HEK293 (cell line): Measurements from ENCODE around the gene KIF4B.

ENCODE experiments used
- CTCF ChIA-PET: fragments of 350-600 bp; formaldehyde crosslinking; extraction: SDS; loops from one replicate; lab custom pipeline; 2021; ENCODE audit warnings: antibody characterized with exemption; lab: Yijun Ruan, JAX
- POLR2A ChIA-PET: fragments of 300-600 bp; formaldehyde crosslinking; extraction: SDS; loops from one replicate; lab custom pipeline; 2020; ENCODE audit warnings: antibody characterized with exemption, inconsistent platforms; lab: Yijun Ruan, JAX
- H3K27ac ChIP-seq: fragments of 200-500 bp; sonication (Bioruptor generic); 2 replicates; pipeline ENCODE4 v1.5.1; 2014; ENCODE audit warnings: low read depth, low read length, control low read depth, inconsistent platforms; ENCODE audit errors: extremely low read depth
- H3K36me3 ChIP-seq, 2 experiments: fragments of 200-500 bp in 1 of 2; sonication (Bioruptor generic) in 1 of 2; 1 replicate in 1 of 2; 2 replicates in 1 of 2; pipeline ENCODE4 v1.5.1; 2014 to 2017; ENCODE audit warnings: inconsistent platforms in 2 of 2, low read length in 2 of 2; ENCODE audit not compliant: control insufficient read depth in 2 of 2, insufficient read depth in 1 of 2
- H3K4me1 ChIP-seq: fragments of 200-500 bp; sonication (Bioruptor generic); 2 replicates; pipeline ENCODE4 v1.5.1; 2014; ENCODE audit warnings: mild to moderate bottlenecking, low read length, inconsistent platforms; ENCODE audit not compliant: control insufficient read depth, insufficient read depth
- H3K4me3 ChIP-seq: 2 replicates; pipeline ENCODE4 v1.5.1; 2011; ENCODE audit warnings: low read depth, mild to moderate bottlenecking, control low read depth, low read length, moderate library complexity
- H3K9me3 ChIP-seq: fragments of 200-500 bp; sonication (Bioruptor generic); 2 replicates; pipeline ENCODE4 v1.5.1; 2014; ENCODE audit warnings: low read depth, low read length, inconsistent platforms; ENCODE audit not compliant: control insufficient read depth, insufficient read depth
- GLI4 ChIP-seq: fragments of 450-650 bp; formaldehyde crosslinking; IDR thresholded peaks from 2 replicates; pipeline ENCODE4 v1.5.1; 2016; ENCODE audit warnings: missing biosample characterization, missing genetic modification characterization
- GLIS2 ChIP-seq: fragments of 450-650 bp; formaldehyde crosslinking; IDR thresholded peaks from 2 replicates; pipeline ENCODE4 v1.5.1; 2016; ENCODE audit warnings: missing biosample characterization, missing genetic modification characterization
- KLF1 ChIP-seq: fragments of 450-650 bp; formaldehyde crosslinking; IDR thresholded peaks from 2 replicates; pipeline ENCODE4 v1.5.1; 2016; ENCODE audit warnings: missing biosample characterization, missing genetic modification characterization
- MEIS1 ChIP-seq: sonication (generic); formaldehyde crosslinking; IDR thresholded peaks from 2 replicates; pipeline ENCODE4 v1.8.1; 2022; ENCODE audit warnings: missing genetic modification reagents, mild to moderate bottlenecking, borderline replicate concordance
- OVOL3 ChIP-seq: fragments of 450-650 bp; formaldehyde crosslinking; IDR thresholded peaks from 2 replicates; pipeline ENCODE4 v1.5.1; 2016; ENCODE audit warnings: missing biosample characterization, missing genetic modification characterization
- SCRT2 ChIP-seq: fragments of 450-650 bp; formaldehyde crosslinking; IDR thresholded peaks from 2 replicates; pipeline ENCODE4 v1.5.1; 2016; ENCODE audit warnings: missing biosample characterization, missing genetic modification characterization
- ZBTB7A ChIP-seq: fragments of 450-650 bp; formaldehyde crosslinking; IDR thresholded peaks from 2 replicates; pipeline ENCODE4 v1.5.1; 2016; ENCODE audit warnings: low read depth, missing biosample characterization, missing genetic modification characterization
- ZFHX2 ChIP-seq: fragments of 450-650 bp; formaldehyde crosslinking; conservative IDR thresholded peaks from 2 replicates; pipeline ENCODE4 v1.5.1; 2016; ENCODE audit warnings: missing biosample characterization, missing genetic modification characterization
- ZNF248 ChIP-seq: fragments of 450-650 bp; formaldehyde crosslinking; IDR thresholded peaks from 2 replicates; pipeline ENCODE4 v1.5.1; 2017; ENCODE audit warnings: missing biosample characterization, missing genetic modification characterization
- ZNF37A ChIP-seq: fragments of 450-650 bp; IDR thresholded peaks from 2 replicates; pipeline ENCODE4 v1.5.1; 2018; ENCODE audit warnings: missing biosample characterization, missing genetic modification characterization
- ZNF510 ChIP-seq: fragments of 450-650 bp; formaldehyde crosslinking; IDR thresholded peaks from 2 replicates; pipeline ENCODE4 v1.5.1; 2018; ENCODE audit warnings: mild to moderate bottlenecking, missing genetic modification characterization, missing biosample characterization; ENCODE audit not compliant: insufficient replicate concordance
- ZNF777 ChIP-seq: fragments of 450-650 bp; formaldehyde crosslinking; IDR thresholded peaks from 2 replicates; pipeline ENCODE4 v1.5.1; 2017; ENCODE audit warnings: missing biosample characterization, missing genetic modification characterization, borderline replicate concordance
- TF ChIP-seq, protein P1 (sequence below): fragments of 450-650 bp; formaldehyde crosslinking; IDR thresholded peaks from 2 replicates; pipeline ENCODE4 v1.5.1; 2016; ENCODE audit warnings: missing biosample characterization, missing genetic modification characterization
- TF ChIP-seq, protein P2 (sequence below): fragments of 450-650 bp; formaldehyde crosslinking; conservative IDR thresholded peaks from 2 replicates; pipeline ENCODE4 v1.5.1; 2016; ENCODE audit warnings: low read depth, missing biosample characterization, missing genetic modification characterization
- TF ChIP-seq, protein P3 (sequence below): fragments of 450-650 bp; formaldehyde crosslinking; IDR thresholded peaks from 2 replicates; pipeline ENCODE4 v1.5.1; 2016; ENCODE audit warnings: missing biosample characterization, missing genetic modification characterization
- TF ChIP-seq, protein P4 (sequence below): fragments of 450-650 bp; IDR thresholded peaks from 2 replicates; pipeline ENCODE4 v1.5.1; 2018; ENCODE audit warnings: missing biosample characterization, missing genetic modification characterization
- TF ChIP-seq, protein P5 (sequence below): fragments of 450-650 bp; formaldehyde crosslinking; IDR thresholded peaks from 2 replicates; pipeline ENCODE4 v1.5.1; 2016; ENCODE audit warnings: missing biosample characterization, missing genetic modification characterization

KIF4B gene

DNA sequence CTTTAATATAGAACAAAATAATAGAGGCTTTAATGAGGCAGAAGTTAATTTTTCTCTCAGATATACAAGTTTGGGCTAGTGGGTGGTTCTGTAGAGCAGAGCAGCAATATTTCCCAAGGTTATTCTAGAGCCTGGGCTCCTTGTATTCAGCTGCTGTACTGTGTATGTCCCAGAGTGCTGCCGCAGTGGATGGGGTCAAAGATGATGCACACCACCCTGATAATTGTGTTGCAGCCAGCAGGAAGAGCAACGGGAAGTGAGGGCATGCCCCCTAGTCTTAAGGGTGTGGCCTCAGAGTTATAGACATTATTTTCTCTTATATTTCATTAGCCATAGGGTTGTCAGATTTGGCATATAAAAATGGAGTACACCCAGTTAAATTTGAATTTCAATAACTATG lies 23.9 kb upstream of the KIF4B start (continued):
- TF ChIP-seq, protein P1, sequence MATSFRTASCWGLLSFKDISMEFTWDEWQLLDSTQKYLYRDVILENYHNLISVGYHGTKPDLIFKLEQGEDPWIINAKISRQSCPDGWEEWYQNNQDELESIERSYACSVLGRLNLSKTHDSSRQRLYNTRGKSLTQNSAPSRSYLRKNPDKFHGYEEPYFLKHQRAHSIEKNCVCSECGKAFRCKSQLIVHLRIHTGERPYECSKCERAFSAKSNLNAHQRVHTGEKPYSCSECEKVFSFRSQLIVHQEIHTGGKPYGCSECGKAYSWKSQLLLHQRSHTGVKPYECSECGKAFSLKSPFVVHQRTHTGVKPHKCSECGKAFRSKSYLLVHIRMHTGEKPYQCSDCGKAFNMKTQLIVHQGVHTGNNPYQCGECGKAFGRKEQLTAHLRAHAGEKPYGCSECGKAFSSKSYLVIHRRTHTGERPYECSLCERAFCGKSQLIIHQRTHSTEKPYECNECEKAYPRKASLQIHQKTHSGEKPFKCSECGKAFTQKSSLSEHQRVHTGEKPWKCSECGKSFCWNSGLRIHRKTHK (tag by site-specific recombination), result no peak
- no peak for TF ChIP-seq KLF1 (tag by site-specific recombination)
- no peak for TF ChIP-seq ZNF510 (tag by site-specific recombination)
- TF ChIP-seq ZFHX2 (tag by site-specific recombination), result no peak
- no peak for TF ChIP-seq ZNF777 (tag by site-specific recombination)
- TF ChIP-seq SCRT2 (tag by site-specific recombination), result no peak
- TF ChIP-seq GLI4 (tag by site-specific recombination), result no peak
- no peak for TF ChIP-seq OVOL3 (tag by site-specific recombination)
- TF ChIP-seq, protein P2, sequence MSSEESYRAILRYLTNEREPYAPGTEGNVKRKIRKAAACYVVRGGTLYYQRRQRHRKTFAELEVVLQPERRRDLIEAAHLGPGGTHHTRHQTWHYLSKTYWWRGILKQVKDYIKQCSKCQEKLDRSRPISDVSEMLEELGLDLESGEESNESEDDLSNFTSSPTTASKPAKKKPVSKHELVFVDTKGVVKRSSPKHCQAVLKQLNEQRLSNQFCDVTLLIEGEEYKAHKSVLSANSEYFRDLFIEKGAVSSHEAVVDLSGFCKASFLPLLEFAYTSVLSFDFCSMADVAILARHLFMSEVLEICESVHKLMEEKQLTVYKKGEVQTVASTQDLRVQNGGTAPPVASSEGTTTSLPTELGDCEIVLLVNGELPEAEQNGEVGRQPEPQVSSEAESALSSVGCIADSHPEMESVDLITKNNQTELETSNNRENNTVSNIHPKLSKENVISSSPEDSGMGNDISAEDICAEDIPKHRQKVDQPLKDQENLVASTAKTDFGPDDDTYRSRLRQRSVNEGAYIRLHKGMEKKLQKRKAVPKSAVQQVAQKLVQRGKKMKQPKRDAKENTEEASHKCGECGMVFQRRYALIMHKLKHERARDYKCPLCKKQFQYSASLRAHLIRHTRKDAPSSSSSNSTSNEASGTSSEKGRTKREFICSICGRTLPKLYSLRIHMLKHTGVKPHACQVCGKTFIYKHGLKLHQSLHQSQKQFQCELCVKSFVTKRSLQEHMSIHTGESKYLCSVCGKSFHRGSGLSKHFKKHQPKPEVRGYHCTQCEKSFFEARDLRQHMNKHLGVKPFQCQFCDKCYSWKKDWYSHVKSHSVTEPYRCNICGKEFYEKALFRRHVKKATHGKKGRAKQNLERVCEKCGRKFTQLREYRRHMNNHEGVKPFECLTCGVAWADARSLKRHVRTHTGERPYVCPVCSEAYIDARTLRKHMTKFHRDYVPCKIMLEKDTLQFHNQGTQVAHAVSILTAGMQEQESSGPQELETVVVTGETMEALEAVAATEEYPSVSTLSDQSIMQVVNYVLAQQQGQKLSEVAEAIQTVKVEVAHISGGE (tag by site-specific recombination), result no peak
- no peak for TF ChIP-seq GLIS2 (tag by site-specific recombination)
- no peak for TF ChIP-seq ZBTB7A (tag by site-specific recombination)
- TF ChIP-seq, all 188 proteins: peak for 0

DNA sequence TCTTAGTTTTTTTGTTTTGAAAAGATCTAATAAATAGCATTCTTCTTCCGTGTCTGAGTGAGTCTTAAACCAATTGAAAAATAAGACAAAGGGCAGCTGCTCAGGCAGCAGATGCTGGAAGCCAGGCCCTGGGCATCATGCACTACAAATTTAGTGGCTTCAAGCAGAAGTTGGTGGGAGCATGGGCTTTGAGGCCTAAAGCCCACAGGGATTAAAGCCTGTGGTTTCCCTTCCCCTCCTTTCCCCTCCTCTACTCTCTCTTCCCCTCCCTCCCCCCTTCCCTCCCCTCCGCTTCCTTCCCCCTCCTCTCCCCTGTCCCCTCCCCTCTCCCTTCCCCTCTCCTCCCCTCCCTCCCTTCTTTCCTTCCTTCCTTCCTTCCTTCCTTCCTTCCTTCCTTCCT lies 20.1 kb upstream of the KIF4B start:
- Histone ChIP-seq H3K36me3 (no peaks in the 10 kb centered on the region), H3K4me1 (no peaks in the 10 kb centered on the region), H3K9me3 (no peaks in the 10 kb centered on the region), H3K4me3 (no peak overlapping the region), H3K27ac (no peak overlapping the region)
- CTCF ChIA-PET, result interaction anchor here (0.6 kb wide), 1 partner anchor 354 kb away, joined by 3 read pairs; no protein-coding TSS in a partner anchor
- TF ChIP-seq, protein P3, sequence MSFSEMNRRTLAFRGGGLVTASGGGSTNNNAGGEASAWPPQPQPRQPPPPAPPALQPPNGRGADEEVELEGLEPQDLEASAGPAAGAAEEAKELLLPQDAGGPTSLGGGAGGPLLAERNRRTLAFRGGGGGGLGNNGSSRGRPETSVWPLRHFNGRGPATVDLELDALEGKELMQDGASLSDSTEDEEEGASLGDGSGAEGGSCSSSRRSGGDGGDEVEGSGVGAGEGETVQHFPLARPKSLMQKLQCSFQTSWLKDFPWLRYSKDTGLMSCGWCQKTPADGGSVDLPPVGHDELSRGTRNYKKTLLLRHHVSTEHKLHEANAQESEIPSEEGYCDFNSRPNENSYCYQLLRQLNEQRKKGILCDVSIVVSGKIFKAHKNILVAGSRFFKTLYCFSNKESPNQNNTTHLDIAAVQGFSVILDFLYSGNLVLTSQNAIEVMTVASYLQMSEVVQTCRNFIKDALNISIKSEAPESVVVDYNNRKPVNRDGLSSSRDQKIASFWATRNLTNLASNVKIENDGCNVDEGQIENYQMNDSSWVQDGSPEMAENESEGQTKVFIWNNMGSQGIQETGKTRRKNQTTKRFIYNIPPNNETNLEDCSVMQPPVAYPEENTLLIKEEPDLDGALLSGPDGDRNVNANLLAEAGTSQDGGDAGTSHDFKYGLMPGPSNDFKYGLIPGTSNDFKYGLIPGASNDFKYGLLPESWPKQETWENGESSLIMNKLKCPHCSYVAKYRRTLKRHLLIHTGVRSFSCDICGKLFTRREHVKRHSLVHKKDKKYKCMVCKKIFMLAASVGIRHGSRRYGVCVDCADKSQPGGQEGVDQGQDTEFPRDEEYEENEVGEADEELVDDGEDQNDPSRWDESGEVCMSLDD (tag by site-specific recombination), result no peak
- TF ChIP-seq, protein P4, sequence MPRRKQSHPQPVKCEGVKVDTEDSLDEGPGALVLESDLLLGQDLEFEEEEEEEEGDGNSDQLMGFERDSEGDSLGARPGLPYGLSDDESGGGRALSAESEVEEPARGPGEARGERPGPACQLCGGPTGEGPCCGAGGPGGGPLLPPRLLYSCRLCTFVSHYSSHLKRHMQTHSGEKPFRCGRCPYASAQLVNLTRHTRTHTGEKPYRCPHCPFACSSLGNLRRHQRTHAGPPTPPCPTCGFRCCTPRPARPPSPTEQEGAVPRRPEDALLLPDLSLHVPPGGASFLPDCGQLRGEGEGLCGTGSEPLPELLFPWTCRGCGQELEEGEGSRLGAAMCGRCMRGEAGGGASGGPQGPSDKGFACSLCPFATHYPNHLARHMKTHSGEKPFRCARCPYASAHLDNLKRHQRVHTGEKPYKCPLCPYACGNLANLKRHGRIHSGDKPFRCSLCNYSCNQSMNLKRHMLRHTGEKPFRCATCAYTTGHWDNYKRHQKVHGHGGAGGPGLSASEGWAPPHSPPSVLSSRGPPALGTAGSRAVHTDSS (tag by site-specific recombination), result no peak
- TF ChIP-seq ZNF248 (tag by site-specific recombination), result no peak
- TF ChIP-seq, protein P5, sequence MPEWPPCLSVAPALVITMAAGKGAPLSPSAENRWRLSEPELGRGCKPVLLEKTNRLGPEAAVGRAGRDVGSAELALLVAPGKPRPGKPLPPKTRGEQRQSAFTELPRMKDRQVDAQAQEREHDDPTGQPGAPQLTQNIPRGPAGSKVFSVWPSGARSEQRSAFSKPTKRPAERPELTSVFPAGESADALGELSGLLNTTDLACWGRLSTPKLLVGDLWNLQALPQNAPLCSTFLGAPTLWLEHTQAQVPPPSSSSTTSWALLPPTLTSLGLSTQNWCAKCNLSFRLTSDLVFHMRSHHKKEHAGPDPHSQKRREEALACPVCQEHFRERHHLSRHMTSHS (tag by site-specific recombination), result no peak
- no peak for TF ChIP-seq ZNF37A (tag by site-specific recombination)
- no peak for TF ChIP-seq MEIS1 (CRISPR knock-in tag)
- POLR2A ChIA-PET, result no interaction called here
